ENCODE data around the gene USP10. TPM values are rescaled to one million over a fixed set of nuclear protein-coding genes. Genes with fewer than 3 reads are reported as not detected.

The USP10 gene
- total and polyA plus RNA-seq, 4 donors = 28.2 to 46.1 (median 42.0) TPM

DNA sequence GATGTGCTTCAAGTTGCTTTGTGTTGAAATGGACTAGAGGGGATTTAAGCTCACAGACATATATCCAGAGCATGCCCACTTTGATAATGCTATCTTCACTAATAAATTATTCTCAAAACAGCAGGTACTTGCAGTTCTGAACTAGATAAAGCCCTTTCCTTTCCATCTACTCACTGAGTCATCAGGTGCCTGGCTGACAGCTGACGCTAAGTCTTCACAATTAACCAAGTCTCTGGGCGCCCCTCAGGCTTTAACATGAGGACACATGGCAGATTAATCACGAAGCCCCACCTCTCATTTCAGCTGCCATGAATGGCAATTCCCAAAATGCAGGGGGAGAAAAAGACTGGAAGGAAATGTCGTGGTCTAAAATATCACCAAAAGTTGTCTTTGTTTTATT, 90.5 kb downstream of the USP10 start (continued):
- TF ChIP-seq, protein P1, sequence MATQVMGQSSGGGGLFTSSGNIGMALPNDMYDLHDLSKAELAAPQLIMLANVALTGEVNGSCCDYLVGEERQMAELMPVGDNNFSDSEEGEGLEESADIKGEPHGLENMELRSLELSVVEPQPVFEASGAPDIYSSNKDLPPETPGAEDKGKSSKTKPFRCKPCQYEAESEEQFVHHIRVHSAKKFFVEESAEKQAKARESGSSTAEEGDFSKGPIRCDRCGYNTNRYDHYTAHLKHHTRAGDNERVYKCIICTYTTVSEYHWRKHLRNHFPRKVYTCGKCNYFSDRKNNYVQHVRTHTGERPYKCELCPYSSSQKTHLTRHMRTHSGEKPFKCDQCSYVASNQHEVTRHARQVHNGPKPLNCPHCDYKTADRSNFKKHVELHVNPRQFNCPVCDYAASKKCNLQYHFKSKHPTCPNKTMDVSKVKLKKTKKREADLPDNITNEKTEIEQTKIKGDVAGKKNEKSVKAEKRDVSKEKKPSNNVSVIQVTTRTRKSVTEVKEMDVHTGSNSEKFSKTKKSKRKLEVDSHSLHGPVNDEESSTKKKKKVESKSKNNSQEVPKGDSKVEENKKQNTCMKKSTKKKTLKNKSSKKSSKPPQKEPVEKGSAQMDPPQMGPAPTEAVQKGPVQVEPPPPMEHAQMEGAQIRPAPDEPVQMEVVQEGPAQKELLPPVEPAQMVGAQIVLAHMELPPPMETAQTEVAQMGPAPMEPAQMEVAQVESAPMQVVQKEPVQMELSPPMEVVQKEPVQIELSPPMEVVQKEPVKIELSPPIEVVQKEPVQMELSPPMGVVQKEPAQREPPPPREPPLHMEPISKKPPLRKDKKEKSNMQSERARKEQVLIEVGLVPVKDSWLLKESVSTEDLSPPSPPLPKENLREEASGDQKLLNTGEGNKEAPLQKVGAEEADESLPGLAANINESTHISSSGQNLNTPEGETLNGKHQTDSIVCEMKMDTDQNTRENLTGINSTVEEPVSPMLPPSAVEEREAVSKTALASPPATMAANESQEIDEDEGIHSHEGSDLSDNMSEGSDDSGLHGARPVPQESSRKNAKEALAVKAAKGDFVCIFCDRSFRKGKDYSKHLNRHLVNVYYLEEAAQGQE (IDR thresholded peaks at IDR 0.05) = no peak
- TF ChIP-seq RXRA (IDR thresholded peaks at IDR 0.05) (no peak), TAF1 (conservative IDR thresholded peaks at IDR 0.05) (no peak), JUND (IDR thresholded peaks at IDR 0.05) (no peak), EGR1 (IDR thresholded peaks at IDR 0.05; ENCODE audit: low read depth in 2 of 2) (no peak)

- TF ChIP-seq RXRA (IDR thresholded peaks at IDR 0.05) (peak in 1 of 2 donors; percentile 55), JUND (IDR thresholded peaks at IDR 0.05) (no peak), ZBTB33 (IDR thresholded peaks at IDR 0.05) (no peak), FOXA2 (IDR thresholded peaks at IDR 0.05) (no peak), RAD21 (IDR thresholded peaks at IDR 0.05) (no peak), YY1 (IDR thresholded peaks at IDR 0.05) (no peak), TAF1 (conservative IDR thresholded peaks at IDR 0.05) (no peak)
- H3K9ac ChIP-seq (ENCODE audit: low read depth in 1 of 2, low read length in 2 of 2) = no peak overlapping the region
- WGBS = 85% methylated on average over 12 of the region's 12 CpGs
These were observed 91.3 kb downstream of the USP10 start for GRCh38 chr16:84791088-84791487.

GRCh38 chr16:84791501-84791900, 91.7 kb downstream of the USP10 start:
- Histone ChIP-seq H3K27me3 (ENCODE audit: control insufficient read depth in 4 of 4, insufficient read depth in 4 of 4, low read length in 3 of 4) (no peaks in the 10 kb centered on the region), H3K4me3 (ENCODE audit: low read depth in 1 of 3, low read length in 3 of 3) (no peak overlapping the region), H3K4me1 (ENCODE audit: control insufficient read depth in 4 of 4, insufficient read depth in 4 of 4, low read length in 3 of 4) (no peaks in the 10 kb centered on the region), H3K27ac (ENCODE audit: low read depth in 1 of 2, low read length in 2 of 2) (peak overlapping the region in 1 of 2 donors; percentile 4), H3K36me3 (ENCODE audit: control insufficient read depth in 4 of 4, insufficient read depth in 3 of 4, low read depth in 1 of 4, low read length in 3 of 4) (no peaks in the 10 kb centered on the region), H3K9ac (ENCODE audit: low read depth in 1 of 2, low read length in 2 of 2) (no peak overlapping the region), H3K9me3 (ENCODE audit: control insufficient read depth in 4 of 4, low read length in 3 of 4) (no peaks in the 10 kb centered on the region)
- 93% methylated on average over 6 of the region's 6 CpGs for WGBS
- DNase-seq (ENCODE audit: low spot score) = no peak
- TF ChIP-seq HNF4G (IDR thresholded peaks at IDR 0.05) (no peak), RAD21 (IDR thresholded peaks at IDR 0.05) (no peak), TAF1 (conservative IDR thresholded peaks at IDR 0.05) (no peak), CTCF (IDR thresholded peaks at IDR 0.05; ENCODE audit: low read depth, low read length, missing input control) (no peak), FOXA1 (IDR thresholded peaks at IDR 0.05) (no peak), EGR1 (IDR thresholded peaks at IDR 0.05; ENCODE audit: low read depth in 2 of 2) (no peak), RXRA (IDR thresholded peaks at IDR 0.05) (no peak), JUND (IDR thresholded peaks at IDR 0.05) (no peak), ZBTB33 (IDR thresholded peaks at IDR 0.05) (no peak), GABPA (IDR thresholded peaks at IDR 0.05 in 1 of 2, conservative IDR thresholded peaks at IDR 0.05 in 1 of 2) (no peak), NR2F2 (IDR thresholded peaks at IDR 0.05) (no peak), HNF4A (conservative IDR thresholded peaks at IDR 0.05) (no peak), SP1 (IDR thresholded peaks at IDR 0.05) (no peak), ATF3 (IDR thresholded peaks at IDR 0.05) (no peak), YY1 (IDR thresholded peaks at IDR 0.05) (no peak)
- TF ChIP-seq, protein P2, sequence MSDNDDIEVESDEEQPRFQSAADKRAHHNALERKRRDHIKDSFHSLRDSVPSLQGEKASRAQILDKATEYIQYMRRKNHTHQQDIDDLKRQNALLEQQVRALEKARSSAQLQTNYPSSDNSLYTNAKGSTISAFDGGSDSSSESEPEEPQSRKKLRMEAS (IDR thresholded peaks at IDR 0.05) = no peak

More at GRCh38 chr16:84791088-84791487, 91.3 kb downstream of the USP10 start:
- Histone ChIP-seq H3K36me3 (ENCODE audit: control insufficient read depth in 4 of 4, insufficient read depth in 3 of 4, low read depth in 1 of 4, low read length in 3 of 4) (no peaks in the 10 kb centered on the region), H3K27ac (ENCODE audit: low read depth in 1 of 2, low read length in 2 of 2) (peak overlapping the region in 1 of 2 donors; percentile 4), H3K4me3 (ENCODE audit: low read depth in 1 of 3, low read length in 3 of 3) (no peak overlapping the region), H3K27me3 (ENCODE audit: control insufficient read depth in 4 of 4, insufficient read depth in 4 of 4, low read length in 3 of 4) (no peaks in the 10 kb centered on the region), H3K9me3 (ENCODE audit: control insufficient read depth in 4 of 4, low read length in 3 of 4) (no peaks in the 10 kb centered on the region), H3K4me1 (ENCODE audit: control insufficient read depth in 4 of 4, insufficient read depth in 4 of 4, low read length in 3 of 4) (no peaks in the 10 kb centered on the region)
- no peak for DNase-seq (ENCODE audit: low spot score)

All from liver (tissue), 9 donors.